Measurements from ENCODE around the gene CNKSR1. TPM values are rescaled to one million over a fixed set of nuclear protein-coding genes. Genes with fewer than 3 reads are reported as not detected.
"Not testable (repeated sequence)": the region's sequence is repeated elsewhere in the genome, so short reads cannot be mapped to it uniquely, and the experiment has no call there.

CNKSR1 gene
- total RNA-seq, 1 experiment from 2014 or later = 0.12 TPM

DNA sequence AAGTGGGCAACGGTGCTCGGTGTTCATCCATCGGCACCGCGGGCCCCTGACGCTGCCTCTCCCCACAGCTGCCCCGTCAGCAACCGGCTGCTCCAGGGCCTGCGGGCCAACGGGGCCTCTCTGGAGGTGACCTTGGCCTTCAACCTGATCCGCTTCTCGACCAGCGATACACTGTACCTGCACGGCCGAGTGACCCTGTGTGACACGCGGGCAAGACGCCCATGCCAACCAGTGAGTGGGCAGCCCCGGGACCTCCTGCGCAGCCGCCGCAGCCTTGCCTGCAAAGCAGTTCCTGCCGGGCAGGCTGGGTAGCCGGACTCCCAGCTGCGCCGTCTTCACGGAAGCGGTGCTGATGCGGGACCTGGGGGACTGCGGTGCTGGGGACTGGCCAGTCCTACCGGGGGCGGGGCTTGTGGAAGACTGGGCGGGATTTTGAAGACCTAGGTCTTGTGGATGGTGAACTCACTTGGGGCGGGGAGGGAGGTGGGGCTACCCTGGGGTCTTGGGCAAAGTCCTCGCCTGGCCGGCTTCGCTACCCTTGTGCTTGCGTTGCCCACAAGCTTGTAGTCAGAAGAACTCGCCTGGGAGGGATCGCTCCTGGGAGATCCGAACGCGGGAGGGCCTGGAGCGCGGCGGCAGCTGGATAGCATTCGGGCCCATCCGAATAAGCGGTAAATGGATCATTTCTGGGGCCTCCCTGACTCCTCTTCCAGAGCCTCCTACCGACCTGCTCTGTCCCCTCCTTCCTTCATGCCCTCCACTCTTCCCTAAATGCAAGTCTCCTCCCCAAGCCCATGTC is 47.9 kb downstream of the CNKSR1 start:
- peak; percentile 28 for DNase-seq (ENCODE audit: low read depth)

DNA sequence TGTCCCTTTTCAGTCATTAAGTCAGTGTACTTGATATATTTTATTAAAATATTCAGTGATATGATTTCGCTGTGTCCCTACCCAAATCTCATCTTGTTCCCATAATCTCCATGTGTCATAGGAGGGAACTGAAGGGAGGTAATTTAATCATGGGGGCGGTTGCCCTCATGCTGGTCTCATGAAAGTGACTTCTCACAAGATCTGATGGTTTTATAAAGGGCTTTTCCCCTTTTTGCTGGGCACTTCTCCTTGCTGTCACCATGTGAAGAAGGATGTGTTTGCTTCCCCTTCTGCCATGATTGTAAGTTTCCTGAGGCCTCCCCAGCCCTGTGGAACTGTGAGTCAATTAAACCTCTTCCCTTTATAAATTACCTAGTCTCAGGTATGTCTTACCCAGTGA is 53.4 kb downstream of the CNKSR1 start:
- not testable (repeated sequence) for DNase-seq (ENCODE audit: low read depth)

DNA sequence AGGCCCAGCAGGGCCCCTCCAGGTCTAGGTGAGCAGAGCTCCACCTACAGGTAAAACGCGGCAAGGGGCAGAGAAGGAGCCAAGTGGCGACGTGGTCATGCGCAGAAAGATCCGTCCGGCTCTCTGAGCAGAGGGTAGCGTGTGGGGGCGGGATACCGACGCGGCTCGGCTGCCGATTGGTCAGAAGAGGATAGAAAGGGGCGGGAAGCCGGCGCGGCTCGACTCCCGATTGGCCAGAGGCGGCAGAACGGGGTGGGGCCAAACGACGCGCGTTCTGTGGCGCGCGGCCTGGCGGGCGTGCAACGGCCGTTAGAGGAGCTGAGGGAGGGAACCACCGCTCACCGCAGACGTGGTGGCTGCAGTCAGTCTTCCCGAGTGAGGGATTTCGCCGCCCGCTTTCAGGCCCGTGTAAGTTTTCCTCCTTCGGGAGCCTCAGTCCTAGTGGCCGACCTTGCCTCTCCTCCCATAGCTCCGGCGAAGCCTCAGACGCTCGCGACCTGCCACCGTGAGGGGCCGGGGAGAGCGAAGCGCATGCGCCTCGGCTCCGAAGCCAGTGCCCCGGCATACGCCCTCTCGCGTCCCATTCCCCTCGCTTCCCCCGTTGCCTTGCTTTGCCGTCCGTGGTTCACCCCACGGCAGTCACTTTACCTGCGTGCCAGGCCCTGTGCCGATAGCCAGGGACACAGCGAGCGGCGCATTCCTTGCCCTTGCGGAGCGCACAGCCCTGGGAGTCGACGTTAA is 56.8 kb downstream of the CNKSR1 start, which contains the start of gene CEP85:
CEP85 (plus strand) TSS at position 298 of the 741 bp plus-strand sequence. CDS start 5,584 bp downstream, outside the sequence.
- peak; percentile 93 for DNase-seq (ENCODE audit: low read depth)

DNA sequence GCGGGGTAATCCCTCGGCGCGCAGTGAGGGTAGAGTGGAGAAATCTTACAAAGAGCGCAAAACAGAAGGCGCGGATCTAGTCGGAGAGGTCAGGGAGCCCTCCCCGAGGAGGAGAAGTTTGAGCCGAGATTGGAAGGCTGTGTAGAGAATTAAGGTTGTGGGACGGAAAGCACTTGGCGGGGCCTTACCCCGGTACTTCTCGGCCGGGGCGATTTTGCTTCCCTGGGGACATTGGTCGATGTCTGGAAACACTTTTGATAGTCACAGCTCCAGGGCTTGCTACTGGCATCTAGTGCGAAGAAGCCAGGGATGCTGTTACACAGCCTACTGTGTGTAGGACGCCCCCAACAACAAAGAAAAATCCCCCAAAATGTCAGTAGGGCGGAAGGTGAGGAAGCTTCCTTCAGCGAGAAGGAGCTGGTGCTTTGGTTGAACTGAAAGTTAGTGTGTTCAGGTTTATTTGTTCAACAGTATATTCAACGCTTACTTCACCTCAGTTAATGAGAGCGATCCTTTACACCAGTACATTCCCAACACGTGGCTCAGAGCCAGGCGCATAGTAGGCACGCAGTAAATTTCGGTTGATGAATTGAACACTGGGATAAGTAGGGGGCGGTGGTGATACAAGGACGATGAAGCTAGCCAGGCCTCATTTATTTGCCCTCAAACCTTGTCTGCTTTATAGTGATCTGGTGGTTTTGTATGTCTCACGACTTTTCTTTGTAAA is 57.5 kb downstream of the CNKSR1 start:
- peak; percentile 39 for DNase-seq (ENCODE audit: low read depth)

DNA sequence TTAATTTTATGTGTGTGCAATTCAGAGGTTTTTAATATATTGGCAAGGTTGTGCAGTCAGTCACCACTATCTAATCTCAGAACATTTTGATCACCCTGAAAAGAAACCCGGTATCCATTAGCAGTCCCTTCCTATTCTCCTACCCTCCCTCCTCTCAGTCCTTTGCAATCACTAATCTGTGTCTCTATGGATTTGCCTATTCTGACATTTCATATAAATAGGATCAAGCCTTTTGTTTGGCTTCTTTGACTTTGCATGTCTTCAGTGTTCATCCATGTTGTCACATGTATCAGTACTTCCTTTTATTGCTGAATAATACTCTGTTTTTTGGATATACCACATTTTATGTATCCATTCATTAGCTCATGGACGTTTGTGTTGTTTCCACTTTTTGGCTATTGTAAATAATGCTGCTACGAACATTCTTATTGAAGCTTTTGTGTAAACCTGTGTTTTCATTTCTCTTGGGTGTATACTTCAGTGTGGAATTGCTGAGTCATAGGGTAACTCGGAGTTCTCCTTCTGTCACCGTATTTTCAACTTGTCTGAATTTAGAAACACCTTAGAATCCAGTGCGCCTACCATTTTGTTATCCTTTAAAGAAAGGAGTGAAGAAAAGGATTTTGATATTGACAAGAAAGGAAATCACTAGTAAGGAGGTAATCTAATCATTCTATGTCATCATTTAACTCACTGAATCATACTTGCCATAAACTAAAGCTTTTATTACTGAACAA is 60.1 kb downstream of the CNKSR1 start:
- peak; percentile 44 for DNase-seq (ENCODE audit: low read depth)

Other genes starting within 250 kb of the CNKSR1 start
- gene PAFAH2, start 179.4 kb upstream of the CNKSR1 start, total RNA-seq (2014; rRNA removed; shearing (Covaris generic)) = 8.4 and 10.2 TPM in 2 replicates
- gene EXTL1, start 155.7 kb upstream of the CNKSR1 start, total RNA-seq (2014; rRNA removed; shearing (Covaris generic)) = 2.2 and 4.1 TPM in 2 replicates
- not detected in 2 replicates for gene SLC30A2, start 131.4 kb upstream of the CNKSR1 start, total RNA-seq (2014; rRNA removed; shearing (Covaris generic))
- 0.12 TPM in 1 of 2 replicates, not detected in the other for gene TRIM63, start 109.9 kb upstream of the CNKSR1 start, total RNA-seq (2014; rRNA removed; shearing (Covaris generic))
- gene PDIK1L, start 65.7 kb upstream of the CNKSR1 start, total RNA-seq (2014; rRNA removed; shearing (Covaris generic)) = 10.6 and 11.5 TPM in 2 replicates
- gene FAM110D, start 18.4 kb upstream of the CNKSR1 start, total RNA-seq (2014; rRNA removed; shearing (Covaris generic)) = not detected in 2 replicates
- gene C1orf232, start 8.5 kb upstream of the CNKSR1 start, total RNA-seq (2014; rRNA removed; shearing (Covaris generic)) = not detected in 2 replicates
- gene ZNF593, start 7.6 kb upstream of the CNKSR1 start, total RNA-seq (2014; rRNA removed; shearing (Covaris generic)) = 26.4 and 32.1 TPM in 2 replicates
- gene ZNF593OS, start 5.7 kb upstream of the CNKSR1 start, total RNA-seq (2014; rRNA removed; shearing (Covaris generic)) = not detected in 2 replicates
- not detected in 2 replicates for gene CATSPER4, start 13.1 kb downstream of the CNKSR1 start, total RNA-seq (2014; rRNA removed; shearing (Covaris generic))
- gene CEP85, start 56.7 kb downstream of the CNKSR1 start, total RNA-seq (2014; rRNA removed; shearing (Covaris generic)) = 27.8 and 30.5 TPM in 2 replicates
- gene SH3BGRL3, start 102.6 kb downstream of the CNKSR1 start, total RNA-seq (2014; rRNA removed; shearing (Covaris generic)) = 224 and 307 TPM in 2 replicates
- gene UBXN11, start 129.1 kb downstream of the CNKSR1 start, total RNA-seq (2014; rRNA removed; shearing (Covaris generic)) = 4.7 and 5.7 TPM in 2 replicates
- not detected in 2 replicates for gene CD52, start 140.5 kb downstream of the CNKSR1 start, total RNA-seq (2014; rRNA removed; shearing (Covaris generic))
- not detected in 2 replicates for gene CRYBG2, start 176.6 kb downstream of the CNKSR1 start, total RNA-seq (2014; rRNA removed; shearing (Covaris generic))
- gene ZNF683, start 195.3 kb downstream of the CNKSR1 start, total RNA-seq (2014; rRNA removed; shearing (Covaris generic)) = not detected in 2 replicates
- gene LIN28A, start 233.3 kb downstream of the CNKSR1 start, total RNA-seq (2014; rRNA removed; shearing (Covaris generic)) = not detected in 2 replicates